Measurements from ENCODE around the gene UBE2G2.

The UBE2G2 gene

GRCh38 chr21:44764319-44765230, 37.0 kb downstream of the UBE2G2 start:
- no peak for TF ChIP-seq CTCF (IDR thresholded peaks at IDR 0.05; ENCODE audit: low read depth, low read length, missing control alignments)
- DNase-seq (ENCODE audit: low read depth), result no peak
- H3K4me3 ChIP-seq (ENCODE audit: low read depth, low read length), result no peak overlapping the region

GRCh38 chr21:44763451-44764318, 37.9 kb downstream of the UBE2G2 start:
- no peak for DNase-seq (ENCODE audit: low read depth)
- no peak overlapping the region for H3K4me3 ChIP-seq (ENCODE audit: low read depth, low read length)
- no peak for TF ChIP-seq CTCF (IDR thresholded peaks at IDR 0.05; ENCODE audit: low read depth, low read length, missing control alignments)

- TF ChIP-seq CTCF (IDR thresholded peaks at IDR 0.05; ENCODE audit: low read depth, low read length, missing control alignments), result no peak
- no peak for DNase-seq (ENCODE audit: low read depth)
Measured at GRCh38 chr21:44763050-44763378, 38.6 kb downstream of the UBE2G2 start.

GRCh38 chr21:44762221-44763049, 39.2 kb downstream of the UBE2G2 start:
- H3K4me3 ChIP-seq (ENCODE audit: low read depth, low read length), result no peak overlapping the region
- no peak for DNase-seq (ENCODE audit: low read depth)
- no peak for TF ChIP-seq CTCF (IDR thresholded peaks at IDR 0.05; ENCODE audit: low read depth, low read length, missing control alignments)

More at GRCh38 chr21:44763050-44763378, 38.6 kb downstream of the UBE2G2 start:
- H3K4me3 ChIP-seq (ENCODE audit: low read depth, low read length), result no peak overlapping the region

- H3K4me3 ChIP-seq (ENCODE audit: low read depth, low read length), result no peak overlapping the region
- TF ChIP-seq CTCF (IDR thresholded peaks at IDR 0.05; ENCODE audit: low read depth, low read length, missing control alignments), result no peak
- no peak for DNase-seq (ENCODE audit: low read depth)
Measured at GRCh38 chr21:44761747-44762208, 39.8 kb downstream of the UBE2G2 start.

- no peak overlapping the region for H3K4me3 ChIP-seq (ENCODE audit: low read depth, low read length)
- no peak for DNase-seq (ENCODE audit: low read depth)
- peak; percentile 65 for TF ChIP-seq CTCF (IDR thresholded peaks at IDR 0.05; ENCODE audit: low read depth, low read length, missing control alignments)
Measured at GRCh38 chr21:44761011-44761729, 40.5 kb downstream of the UBE2G2 start.

Measured in GM12864 (cell line).